IPS-18a (cell line): ENCODE measurements around the gene ACBD6.

Experiments
- H3K27ac ChIP-seq: one replicate; pipeline ENCODE4 v1.5.1; 2013; ENCODE audit warnings: low read length
- H3K27me3 ChIP-seq: one replicate; pipeline ENCODE4 v1.6.1; 2013; ENCODE audit warnings: mild to moderate bottlenecking, low read length; ENCODE audit not compliant: control insufficient read depth, insufficient read depth
- H3K36me3 ChIP-seq: one replicate; pipeline ENCODE4 v1.6.1; 2013; ENCODE audit warnings: low read depth, low read length; ENCODE audit not compliant: control insufficient read depth
- H3K4me1 ChIP-seq: one replicate; pipeline ENCODE4 v1.6.1; 2013; ENCODE audit warnings: low read depth, low read length; ENCODE audit not compliant: control insufficient read depth
- H3K4me3 ChIP-seq: one replicate; pipeline ENCODE4 v1.5.1; 2013; ENCODE audit warnings: low read length
- H3K9ac ChIP-seq: one replicate; pipeline ENCODE4 v1.6.1; 2013; ENCODE audit warnings: mild to moderate bottlenecking, low read length, moderate library complexity
- H3K9me3 ChIP-seq: one replicate; pipeline ENCODE4 v1.6.1; 2013; ENCODE audit warnings: low read depth, low read length; ENCODE audit not compliant: control insufficient read depth

Gene ACBD6

DNA sequence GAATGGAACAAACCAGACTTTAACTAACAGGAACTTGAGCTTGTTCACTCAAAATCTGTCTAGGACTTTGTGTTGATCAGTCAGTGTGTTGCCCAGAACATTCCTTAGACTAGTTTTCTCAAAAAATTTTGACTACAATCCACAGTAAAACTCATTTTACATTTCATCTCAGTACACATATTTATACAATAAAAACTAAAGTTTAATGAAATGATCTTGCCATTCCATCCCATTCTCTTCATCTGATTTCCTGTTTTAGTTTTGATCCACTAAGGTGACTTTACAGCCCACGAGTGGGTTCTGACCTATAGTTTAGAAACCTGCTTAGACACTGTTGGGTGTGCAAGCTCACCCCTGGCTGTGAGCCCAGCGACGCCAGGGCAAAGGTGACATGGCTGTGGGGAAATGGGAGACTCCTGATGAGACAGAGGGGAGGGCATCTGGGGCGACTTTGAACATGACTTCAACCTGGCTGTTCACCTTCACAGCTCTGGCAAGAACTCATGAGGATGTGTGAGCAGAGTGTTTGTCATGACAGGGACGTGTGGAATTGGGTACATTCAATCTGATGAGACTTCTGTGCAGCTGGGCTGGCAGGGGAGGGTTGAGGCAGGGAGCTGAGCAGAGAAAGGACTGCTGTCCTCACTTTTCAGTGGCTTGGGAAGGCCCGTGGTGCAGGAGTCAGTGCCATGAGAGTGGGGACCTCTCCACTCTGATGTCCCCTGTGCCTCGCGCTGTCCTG is 231.7 kb downstream of the ACBD6 start:
- Histone ChIP-seq H3K4me3 (no peak overlapping the region), H3K9ac (no peak overlapping the region), H3K27me3 (no peaks in the 10 kb centered on the region), H3K27ac (no peak overlapping the region), H3K4me1 (peaks cover 42% of the 10 kb centered on the region), H3K9me3 (no peaks in the 10 kb centered on the region), H3K36me3 (peaks cover 7% of the 10 kb centered on the region)

DNA sequence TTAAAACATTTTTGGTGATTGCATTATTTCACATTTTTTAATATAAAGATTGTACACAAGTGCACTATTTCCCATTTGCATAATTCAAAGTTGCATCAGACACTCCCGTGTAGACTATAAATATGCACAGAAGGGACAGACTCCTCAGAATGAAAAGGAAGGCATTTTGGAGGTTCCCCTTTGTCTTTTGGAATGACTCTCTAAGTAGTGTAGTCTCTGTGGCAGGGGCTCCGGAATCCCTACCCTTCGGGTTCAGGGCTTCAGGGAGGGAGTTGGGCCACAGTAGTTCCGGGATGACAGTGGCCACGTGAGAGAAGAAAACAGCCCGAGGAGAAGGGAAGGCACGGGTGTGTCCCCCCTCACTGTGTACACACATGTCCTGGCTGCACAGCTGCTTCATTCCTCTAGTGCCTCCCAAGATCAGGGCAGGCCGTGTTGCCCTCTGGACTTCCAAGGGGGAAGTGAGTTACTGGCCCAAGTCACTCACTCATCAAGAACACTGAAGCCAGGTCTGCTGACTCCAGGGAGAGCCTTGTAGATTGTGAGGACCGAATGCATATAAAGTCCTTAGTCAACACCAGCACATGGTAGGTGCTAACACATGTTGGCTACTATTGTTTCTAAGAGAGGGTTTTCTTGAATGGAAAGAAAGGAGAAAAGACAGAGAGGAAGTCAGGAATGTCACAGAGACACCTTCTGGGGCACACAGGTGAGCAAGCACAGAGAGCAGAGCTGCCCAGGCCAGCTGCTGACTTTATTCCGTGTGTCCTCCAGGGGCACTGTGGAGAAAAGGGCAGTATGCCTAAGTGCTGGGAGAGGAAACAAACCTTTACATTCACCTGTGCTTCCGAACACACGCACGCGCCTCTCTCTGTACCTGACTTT is 232.5 kb downstream of the ACBD6 start:
- Histone ChIP-seq H3K4me1 (peaks cover 49% of the 10 kb centered on the region), H3K9me3 (no peaks in the 10 kb centered on the region), H3K27ac (no peak overlapping the region), H3K27me3 (no peaks in the 10 kb centered on the region), H3K36me3 (peaks cover 7% of the 10 kb centered on the region), H3K4me3 (no peak overlapping the region), H3K9ac (no peak overlapping the region)

DNA sequence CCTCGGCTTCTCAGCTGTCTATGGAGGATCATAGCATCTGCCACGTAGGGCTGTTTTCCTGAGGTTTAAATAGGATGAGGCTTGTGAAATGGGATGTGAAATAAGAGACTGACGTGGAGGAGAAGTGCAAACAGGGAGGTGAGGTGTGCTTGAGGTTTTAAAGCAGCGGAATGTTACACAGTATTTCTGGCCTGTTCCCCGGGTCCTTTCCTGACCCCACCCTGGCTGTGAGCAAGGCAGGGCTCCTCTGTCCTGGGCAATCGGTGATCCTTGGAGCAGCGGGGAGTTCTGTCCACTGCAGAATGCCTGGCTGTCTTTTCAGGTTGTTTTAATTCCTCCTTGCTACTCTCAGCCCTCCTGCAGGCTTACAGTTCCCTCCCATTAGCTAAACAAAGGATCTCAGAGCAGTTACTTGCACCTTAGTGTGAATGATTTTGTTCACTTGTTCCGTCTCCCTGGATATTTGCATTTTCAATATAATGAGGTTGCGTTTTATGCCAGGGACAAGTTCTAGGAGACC is 233.8 kb downstream of the ACBD6 start:
- no peak overlapping the region for H3K9ac ChIP-seq

DNA sequence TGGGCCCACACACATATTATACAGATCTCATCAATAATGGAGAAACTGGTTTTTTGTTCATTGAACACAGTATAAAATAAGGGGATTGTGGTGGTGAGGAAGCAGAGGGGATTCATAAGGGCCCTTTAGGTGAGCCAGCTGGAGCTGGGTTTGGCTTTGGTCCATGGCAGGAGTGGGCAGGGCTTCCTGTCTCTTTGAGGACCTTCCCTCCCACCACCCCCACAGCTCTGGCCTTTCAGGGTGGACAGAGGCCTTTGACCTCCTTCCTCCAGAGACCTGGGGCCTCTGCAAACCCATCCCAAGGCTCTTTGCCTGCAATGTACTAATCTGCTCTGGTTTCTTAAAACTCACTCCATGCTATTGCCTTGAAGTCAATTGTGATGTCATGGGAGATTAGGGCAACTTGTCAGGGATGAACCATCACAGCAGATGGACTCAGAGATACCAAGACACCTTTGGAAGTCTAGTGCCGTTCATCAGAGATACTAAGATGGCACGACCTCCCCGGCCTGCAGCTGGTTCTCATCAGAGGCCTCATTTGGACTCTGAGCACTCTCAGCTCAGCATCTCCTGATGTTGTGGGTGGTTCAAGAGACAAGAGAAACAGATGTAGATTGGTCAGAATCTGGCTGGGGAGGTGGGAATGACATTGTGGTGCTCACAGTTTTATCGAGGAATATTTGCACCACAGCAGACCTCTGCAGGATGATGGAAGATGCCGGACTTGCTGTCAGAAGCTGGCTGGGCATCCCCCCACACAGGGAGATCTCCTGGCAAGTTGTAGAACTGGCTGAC is 234.4 kb downstream of the ACBD6 start:
- H3K9ac ChIP-seq = no peak overlapping the region
- peaks cover 57% of the 10 kb centered on the region for H3K4me1 ChIP-seq
- no peaks in the 10 kb centered on the region for H3K36me3 ChIP-seq
- H3K4me3 ChIP-seq = peak overlapping the region; percentile 10
- H3K27ac ChIP-seq = no peak overlapping the region
- H3K27me3 ChIP-seq = no peaks in the 10 kb centered on the region
- H3K9me3 ChIP-seq = no peaks in the 10 kb centered on the region

More for the DNA sequence above, 233.8 kb downstream of the ACBD6 start:
- Histone ChIP-seq H3K27me3 (no peaks in the 10 kb centered on the region), H3K9me3 (no peaks in the 10 kb centered on the region), H3K4me3 (peak overlapping the region; percentile 10), H3K36me3 (peaks cover 3% of the 10 kb centered on the region), H3K4me1 (peaks cover 57% of the 10 kb centered on the region), H3K27ac (no peak overlapping the region)

DNA sequence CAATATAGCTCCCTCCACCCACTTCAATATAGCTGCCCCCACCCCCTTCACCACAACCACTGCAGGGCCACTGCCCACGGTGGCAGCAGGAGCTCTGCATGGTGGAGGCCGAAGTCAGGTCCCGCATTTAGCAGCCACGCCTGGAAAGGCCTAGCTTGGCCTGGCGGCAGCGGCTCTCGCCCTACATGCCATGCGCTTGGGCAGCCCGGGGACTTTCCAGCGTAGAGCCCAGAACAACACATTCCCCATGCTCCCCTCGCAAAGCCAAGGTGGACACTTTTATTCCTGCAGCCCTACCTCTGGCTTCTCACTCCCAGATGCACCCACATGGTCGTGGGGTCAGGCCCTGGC is 235.2 kb downstream of the ACBD6 start:
- Histone ChIP-seq H3K36me3 (no peaks in the 10 kb centered on the region), H3K27ac (no peak overlapping the region), H3K27me3 (no peaks in the 10 kb centered on the region), H3K9me3 (no peaks in the 10 kb centered on the region), H3K4me3 (no peak overlapping the region), H3K9ac (no peak overlapping the region), H3K4me1 (peaks cover 57% of the 10 kb centered on the region)

DNA sequence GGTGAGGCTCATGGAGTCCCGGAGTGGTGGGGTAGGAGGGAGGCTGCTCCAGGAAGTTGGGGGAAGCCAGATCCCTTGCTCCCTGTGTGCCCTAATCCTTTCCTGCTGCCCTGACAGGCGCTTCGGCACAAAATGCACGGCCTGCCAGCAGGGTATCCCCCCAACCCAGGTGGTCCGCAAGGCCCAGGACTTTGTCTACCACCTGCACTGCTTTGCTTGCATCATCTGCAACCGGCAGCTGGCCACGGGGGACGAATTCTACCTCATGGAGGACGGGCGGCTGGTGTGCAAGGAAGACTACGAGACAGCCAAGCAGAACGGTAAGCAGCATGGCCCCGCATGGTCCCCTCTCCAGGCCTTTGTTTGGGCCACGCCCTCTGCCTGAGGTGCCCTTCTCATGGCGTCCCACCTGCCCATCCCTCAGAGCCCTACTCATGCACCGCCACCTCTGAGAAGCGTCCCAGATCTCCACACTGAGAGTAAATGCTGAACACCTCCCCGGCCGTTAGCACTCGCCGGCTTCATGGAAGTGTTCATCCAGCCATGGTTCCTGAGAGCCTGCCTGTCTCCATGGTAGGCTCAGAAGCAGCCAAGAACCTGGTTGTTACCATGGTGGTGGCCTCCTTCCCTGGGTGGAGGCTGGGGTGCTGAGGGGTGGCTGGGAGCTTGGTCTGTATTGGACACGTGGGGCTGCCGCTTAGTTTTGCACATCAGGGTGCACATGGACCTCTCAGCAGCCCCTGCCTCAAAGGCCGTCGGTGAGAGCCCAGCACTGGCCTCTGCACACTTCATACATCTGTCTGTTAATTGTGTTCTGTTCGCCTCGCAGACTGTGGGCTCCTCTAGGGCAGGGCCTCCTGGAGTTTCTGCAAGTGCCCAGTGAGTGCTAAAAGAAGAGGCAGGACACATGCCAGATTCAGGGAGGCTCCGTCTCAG is 235.8 kb downstream of the ACBD6 start:
- Histone ChIP-seq H3K4me1 (peaks cover 53% of the 10 kb centered on the region), H3K27me3 (no peaks in the 10 kb centered on the region), H3K9me3 (no peaks in the 10 kb centered on the region), H3K27ac (no peak overlapping the region), H3K9ac (no peak overlapping the region), H3K4me3 (no peak overlapping the region), H3K36me3 (no peaks in the 10 kb centered on the region)

DNA sequence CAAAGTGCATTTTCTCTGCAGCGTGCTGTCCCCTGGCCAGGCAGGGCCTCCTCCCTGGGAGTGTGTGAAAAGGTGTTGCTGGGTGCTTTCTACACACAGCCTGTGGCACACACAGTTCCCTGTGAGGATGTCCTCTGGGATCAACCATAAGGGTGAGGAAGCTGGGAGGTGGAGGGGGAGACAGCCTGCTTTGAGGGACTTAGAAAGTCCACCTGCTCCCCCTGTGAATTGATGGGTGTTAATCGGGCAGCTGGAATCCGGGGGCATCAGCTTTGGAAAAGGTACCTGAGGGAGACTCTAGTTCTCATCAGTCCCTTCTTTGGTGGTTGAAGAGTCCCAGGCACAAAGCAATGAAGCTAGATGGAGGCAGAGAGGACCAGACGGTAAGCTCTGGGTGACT is 236.5 kb downstream of the ACBD6 start:
- H3K4me1 ChIP-seq = peaks cover 47% of the 10 kb centered on the region
- H3K9me3 ChIP-seq = no peaks in the 10 kb centered on the region
- no peaks in the 10 kb centered on the region for H3K27me3 ChIP-seq
- H3K4me3 ChIP-seq = no peak overlapping the region
- no peak overlapping the region for H3K27ac ChIP-seq
- H3K36me3 ChIP-seq = no peaks in the 10 kb centered on the region
- no peak overlapping the region for H3K9ac ChIP-seq

DNA sequence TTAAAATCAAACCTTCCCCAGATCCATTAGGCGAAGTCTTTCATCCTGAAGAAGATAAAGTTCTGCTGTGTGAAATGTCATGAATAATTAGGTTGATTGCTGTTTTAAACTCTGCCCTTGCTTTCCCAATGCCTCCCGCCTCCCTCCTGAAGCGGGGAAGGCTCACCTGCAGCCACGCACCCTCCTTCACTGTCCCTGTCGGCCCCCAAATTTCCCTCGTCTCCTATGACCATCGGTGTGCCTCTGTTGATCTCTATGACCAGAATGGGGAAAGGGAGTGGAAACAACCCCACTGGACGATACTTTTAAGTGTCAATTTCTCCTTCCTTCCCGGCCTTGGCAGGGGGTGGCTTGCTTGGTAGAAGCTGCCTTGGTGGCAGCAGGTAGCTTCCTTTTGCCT is 237.2 kb downstream of the ACBD6 start:
- no peak overlapping the region for H3K9ac ChIP-seq
- H3K27me3 ChIP-seq = no peaks in the 10 kb centered on the region
- H3K36me3 ChIP-seq = no peaks in the 10 kb centered on the region
- no peaks in the 10 kb centered on the region for H3K9me3 ChIP-seq
- no peak overlapping the region for H3K4me3 ChIP-seq
- H3K4me1 ChIP-seq = peaks cover 41% of the 10 kb centered on the region
- no peak overlapping the region for H3K27ac ChIP-seq

- Histone ChIP-seq H3K27ac (no peak overlapping the region), H3K36me3 (no peaks in the 10 kb centered on the region), H3K9me3 (no peaks in the 10 kb centered on the region), H3K27me3 (no peaks in the 10 kb centered on the region), H3K4me1 (peaks cover 35% of the 10 kb centered on the region), H3K4me3 (no peak overlapping the region), H3K9ac (no peak overlapping the region)
Observed at GRCh38 chr1:180264595-180264994, 237.8 kb downstream of the ACBD6 start.

- no peaks in the 10 kb centered on the region for H3K27me3 ChIP-seq
- peaks cover 18% of the 10 kb centered on the region for H3K4me1 ChIP-seq
- H3K9ac ChIP-seq = no peak overlapping the region
- no peak overlapping the region for H3K27ac ChIP-seq
- no peaks in the 10 kb centered on the region for H3K36me3 ChIP-seq
- H3K9me3 ChIP-seq = no peaks in the 10 kb centered on the region
- H3K4me3 ChIP-seq = no peak overlapping the region
Observed at GRCh38 chr1:180262628-180263488, 239.5 kb downstream of the ACBD6 start.
